Islet of Langerhans (tissue), 1 donor: Measurements from ENCODE around the gene KCTD20.

Experiments used
- FAIRE-seq: peaks from one replicate; lab custom pipeline; 2011; peaks lifted over from hg19 to GRCh38; lab: Jason Lieb, UNC

Gene KCTD20

DNA sequence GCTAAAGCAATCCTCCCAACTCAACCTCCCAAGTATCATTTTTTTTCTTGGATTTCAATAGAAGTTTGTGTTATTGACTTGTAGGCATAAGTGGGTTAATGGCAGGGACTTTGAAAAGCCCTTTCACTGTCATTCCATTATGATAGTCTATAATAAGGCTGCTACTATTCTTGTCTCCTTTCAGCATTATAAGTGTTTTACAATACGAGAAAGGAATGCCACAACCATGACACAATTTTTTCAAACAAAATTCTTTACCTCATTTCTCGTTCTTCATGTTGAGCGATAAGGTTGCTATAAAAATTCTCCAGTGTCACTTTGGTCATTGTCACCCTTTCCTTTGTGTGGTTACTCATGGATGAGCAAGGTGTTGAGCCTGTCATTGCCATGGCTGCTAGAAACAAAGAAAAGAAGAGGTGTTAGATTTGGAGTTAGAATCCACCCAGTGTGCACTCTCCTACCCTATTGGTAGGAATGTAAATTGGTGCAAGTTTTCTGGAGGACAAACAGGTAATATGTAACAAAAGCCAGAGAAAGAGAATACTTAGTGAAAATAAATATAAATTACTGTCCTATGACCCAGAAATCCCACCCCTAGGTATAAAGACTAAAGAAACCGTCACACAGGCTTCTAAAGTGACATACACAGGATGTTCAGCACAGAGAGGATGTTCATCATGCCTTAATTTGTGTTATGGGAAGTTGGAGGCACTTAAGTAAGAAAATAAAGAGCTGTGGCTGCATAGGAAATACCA is 97.2 kb downstream of the KCTD20 start:
- no peak for FAIRE-seq
